NCI-H2227 (cell line): ENCODE data around the gene FBRS.
"Not testable (repeated sequence)": the region's sequence is repeated elsewhere in the genome, so short reads cannot be mapped to it uniquely, and the experiment has no call there.

Experiments used
- DNase-seq: peaks from one replicate; lab custom pipeline; 2025; ENCODE audit not compliant: unreplicated experiment; lab: John Stamatoyannopoulos, UW

FBRS gene

GRCh38 chr16:30697264-30698138 lies 39.3 kb downstream of the FBRS start:
- DNase-seq, result peak; percentile 36

GRCh38 chr16:30698139-30698815 lies 40.0 kb downstream of the FBRS start:
- DNase-seq, result peak; percentile 98

GRCh38 chr16:30698816-30699614 lies 40.8 kb downstream of the FBRS start, which contains the start of gene SRCAP:
Gene SRCAP, plus strand, starts transcription at chr16:30699171. Its CDS starts 1,654 bp downstream, at chr16:30700825.
- peak; percentile 93 for DNase-seq

- no peak for DNase-seq
These were observed 41.4 kb downstream of the FBRS start for GRCh38 chr16:30699615-30700099.

- DNase-seq, result no peak
These were observed 42.3 kb downstream of the FBRS start for GRCh38 chr16:30700491-30700890.

GRCh38 chr16:30700971-30701370 lies 42.7 kb downstream of the FBRS start:
- DNase-seq, result no peak

- not testable (repeated sequence) for DNase-seq
These were observed 44.8 kb downstream of the FBRS start for GRCh38 chr16:30703071-30703470.

GRCh38 chr16:30703971-30704370 lies 45.7 kb downstream of the FBRS start:
- no peak for DNase-seq

GRCh38 chr16:30706046-30706445 lies 47.8 kb downstream of the FBRS start:
- DNase-seq, result no peak

- no peak for DNase-seq
These were observed 52.7 kb downstream of the FBRS start for GRCh38 chr16:30710971-30711370.

- no peak for DNase-seq
These were observed 53.5 kb downstream of the FBRS start for GRCh38 chr16:30711712-30712111.

GRCh38 chr16:30715750-30716445 lies 57.7 kb downstream of the FBRS start:
- DNase-seq, result no peak

GRCh38 chr16:30720086-30720485 lies 61.9 kb downstream of the FBRS start:
- no peak for DNase-seq
